Heart left ventricle (tissue), 16 donors: ENCODE data around the gene KIRREL3. TPM values are rescaled to one million over a fixed set of nuclear protein-coding genes. Genes with fewer than 3 reads are reported as not detected.

Experiments used
- ATAC-seq, 4 donors: fragments of 200-7000 bp; cut with Tn5 transposase; one replicate each; pipeline ENCODE4 v1.9.1; 2020 to 2022; ENCODE audit warnings: moderate library complexity in 4 of 4, mild to moderate bottlenecking in 3 of 4, moderate number of reproducible peaks in 1 of 4
- DNase-seq, 5 donors: peaks; one replicate each; pipeline ENCODE4 v3.0.0-alpha.2; 2020
- H3K27ac ChIP-seq, 12 donors: fragments of 200-600 bp; sonication (generic) in 4 of 12; one replicate each; pipeline versions ENCODE4 v1.5.0 to v1.8.0; 2016 to 2022; ENCODE audit warnings: mild to moderate bottlenecking in 2 of 12
- H3K27me3 ChIP-seq, 9 donors: fragments of 200-600 bp; sonication (generic) in 2 of 9; one replicate each; pipeline versions ENCODE4 v1.5.1 to v1.8.0; 2016 to 2022; ENCODE audit warnings: mild to moderate bottlenecking in 3 of 9
- H3K36me3 ChIP-seq, 9 donors: fragments of 200-600 bp; sonication (generic) in 2 of 9; one replicate each; pipeline versions ENCODE4 v1.5.0 to v1.8.0; 2018 to 2022; ENCODE audit warnings: mild to moderate bottlenecking in 2 of 9
- H3K4me1 ChIP-seq, 12 donors: fragments of 200-600 bp; sonication (generic) in 4 of 12; one replicate each; pipeline versions ENCODE4 v1.5.0 to v1.8.0; 2016 to 2022; ENCODE audit warnings: mild to moderate bottlenecking in 3 of 12
- H3K4me3 ChIP-seq, 12 donors: fragments of 200-600 bp; sonication (generic) in 4 of 12; one replicate each; pipeline versions ENCODE4 v1.5.0 to v1.8.0; 2017 to 2022; ENCODE audit warnings: mild to moderate bottlenecking in 9 of 12, moderate library complexity in 4 of 12
- H3K9me3 ChIP-seq, 12 donors: fragments of 200-600 bp; sonication (generic) in 4 of 12; one replicate each; pipeline versions ENCODE4 v1.5.0 to v1.8.0; 2016 to 2022; ENCODE audit warnings: mild to moderate bottlenecking in 1 of 12
- CTCF ChIP-seq, 12 donors: fragments of 200-600 bp; sonication (generic) in 4 of 12; IDR thresholded peaks; one replicate each; pipeline versions ENCODE4 v1.5.0 to v1.8.0; 2018 to 2022; ENCODE audit warnings: antibody characterized with exemption in 12 of 12, mild to moderate bottlenecking in 5 of 12
- POLR2A ChIP-seq, 2 donors: fragments of 450-650 bp; IDR thresholded peaks; one replicate each; pipeline ENCODE4 v1.6.1; 2017; ENCODE audit warnings: antibody characterized with exemption in 2 of 2, mild to moderate bottlenecking in 2 of 2, moderate library complexity in 2 of 2
- WGBS, 4 donors: extraction: QIAGEN DNeasy Blood & Tissue Kit in 2 of 4; methylation state at CpG; one replicate each; pipeline versions ENCODE4 v1.1.5 to v1.1.7; 2013 to 2018; 5-methylcytosine and 5-hydroxymethylcytosine counted together
- intact Hi-C, 10 donors: fragments of 100-400 bp; cut with DNase I; formaldehyde crosslinking; loops; one replicate each; pipeline versions ENCODE4 v1.11.1 to v1.14.2; 2022
- polyA plus RNA-seq, 2 donors: library from polyadenylated mRNA; stranded (reverse); fragments of 200-250 nt; gene quantifications; one replicate each; pipeline ENCODE4 v1.2.3, GENCODE V29; 2013
- total RNA-seq, 9 donors: library from RNA; depleted of rRNA in 2 of 9; stranded (reverse); fragments of >200 nt in 2 of 9; fragmentation: NEBNext Ultra II Directional in 3 of 9; extraction: Animal tissue kit (Norgen Biotek cat#: 25700) in 3 of 9; gene quantifications; one replicate each; pipeline versions ENCODE4 v1.1.0 to v1.2.4, GENCODE V29; 2016 to 2023
- donor health status: ischemic (EF 13 %, LVEDD 7.1; RV severe dilation, severe dysfunction).
- donor health status: healthy with polysubstance abuse.
- donor health status: DM: no; HTN: yes; CAD: no.
- donor health status: DM: no; HTN: no; CAD: no.
- donor health status: ischemic (EF 25% LVEDD 6.9; RV normal size, moderate dysfunction).
- donor health status: ischemic (EF 25% LVEDD 5.7; RV mildly dilated, moderate dysfunction).
- donor health status: healthy.
- donor health status: DM: yes; HTN: yes; CAD: no.
- donor health status: ischemic (EF 35%, LVEDD 5.7; RV mildly dilated, moderate dysfunction).
- donor health status: nonischemic (EF 11% LVEDD 7.7; RV severe dilation, severe dysfunction).
- donor health status: DM: yes; HTN: yes; CAD: no.
- donor health status: PGD.
- donor health status: ischemic (EF 29% LVEDD 5.4; RV normal size, mild dysfunction).
- donor health status: nonischemic (EF 23%, LVEDD 6.1; RV moderate dilation, normal function).

Gene KIRREL3
- total and polyA plus RNA-seq, 11 donors = 0.08 to 1.3 (median 0.27) TPM

GRCh38 chr11:126817523-126818450 lies 182.8 kb downstream of the KIRREL3 start:
- intact Hi-C loops = no loop called here
- DNase-seq (no peak), ATAC-seq (no peak)
- Histone ChIP-seq H3K27me3 (peaks cover 0 to 14% (median 0%) of the 10 kb centered on the region in 9 donors), H3K4me1 (no peaks in the 10 kb centered on the region), H3K36me3 (no peaks in the 10 kb centered on the region), H3K4me3 (no peak overlapping the region), H3K9me3 (no peaks in the 10 kb centered on the region), H3K27ac (no peak overlapping the region)
- 55 to 69% (median 61%) methylated on average over 10 to 11 of the region's 11 CpGs for WGBS, 4 donors
- no peak for TF ChIP-seq POLR2A (IDR thresholded peaks at IDR 0.05)
- no peak for TF ChIP-seq CTCF (IDR thresholded peaks at IDR 0.05)

- DNase-seq (no peak), ATAC-seq (no peak)
- WGBS, 4 donors = 45 to 76% (median 68%) methylated on average over 1 of the region's 1 CpG
- Histone ChIP-seq H3K4me1 (no peaks in the 10 kb centered on the region), H3K27ac (no peak overlapping the region), H3K36me3 (no peaks in the 10 kb centered on the region), H3K4me3 (no peak overlapping the region), H3K27me3 (peaks cover 0 to 14% (median 0%) of the 10 kb centered on the region in 9 donors), H3K9me3 (no peaks in the 10 kb centered on the region)
- TF ChIP-seq CTCF (IDR thresholded peaks at IDR 0.05) (no peak), POLR2A (IDR thresholded peaks at IDR 0.05) (no peak)
- intact Hi-C loops = no loop called here
Measured at GRCh38 chr11:126817096-126817495, 183.5 kb downstream of the KIRREL3 start.

GRCh38 chr11:126816645-126817044 lies 183.9 kb downstream of the KIRREL3 start:
- Histone ChIP-seq H3K4me1 (no peaks in the 10 kb centered on the region), H3K36me3 (no peaks in the 10 kb centered on the region), H3K9me3 (no peaks in the 10 kb centered on the region), H3K4me3 (no peak overlapping the region), H3K27ac (no peak overlapping the region), H3K27me3 (peaks cover 0 to 10% (median 0%) of the 10 kb centered on the region in 9 donors)
- intact Hi-C loops = no loop called here
- ATAC-seq (no peak), DNase-seq (no peak)
- 23 to 30% (median 26%) methylated on average over 6 of the region's 6 CpGs for WGBS, 4 donors
- TF ChIP-seq CTCF (IDR thresholded peaks at IDR 0.05) = no peak
- no peak for TF ChIP-seq POLR2A (IDR thresholded peaks at IDR 0.05)

- no peak overlapping the region for H3K4me3 ChIP-seq
- DNase-seq (no peak), ATAC-seq (no peak)
- H3K9me3 ChIP-seq = no peaks in the 10 kb centered on the region
- intact Hi-C loops = no loop called here
- H3K27me3 ChIP-seq = peaks cover 0 to 11% (median 0%) of the 10 kb centered on the region in 9 donors
- H3K27ac ChIP-seq = no peak overlapping the region
- no peaks in the 10 kb centered on the region for H3K36me3 ChIP-seq
- WGBS, 4 donors = 70 to 77% (median 76%) methylated on average over 4 of the region's 4 CpGs
- H3K4me1 ChIP-seq = no peaks in the 10 kb centered on the region
- TF ChIP-seq CTCF (IDR thresholded peaks at IDR 0.05) (no peak), POLR2A (IDR thresholded peaks at IDR 0.05) (no peak)
Measured at GRCh38 chr11:126815111-126815510, 185.5 kb downstream of the KIRREL3 start.
